ENCODE data around the gene CCDC174. TPM values are rescaled to one million over a fixed set of nuclear protein-coding genes. Genes with fewer than 3 reads are reported as not detected.
A peak's percentile ranks its signal among the peaks of the same experiment; 100 is the strongest.

CCDC174 gene
- total RNA-seq, 2 donors from 2014 or later = 18.7 to 20.1 TPM

DNA sequence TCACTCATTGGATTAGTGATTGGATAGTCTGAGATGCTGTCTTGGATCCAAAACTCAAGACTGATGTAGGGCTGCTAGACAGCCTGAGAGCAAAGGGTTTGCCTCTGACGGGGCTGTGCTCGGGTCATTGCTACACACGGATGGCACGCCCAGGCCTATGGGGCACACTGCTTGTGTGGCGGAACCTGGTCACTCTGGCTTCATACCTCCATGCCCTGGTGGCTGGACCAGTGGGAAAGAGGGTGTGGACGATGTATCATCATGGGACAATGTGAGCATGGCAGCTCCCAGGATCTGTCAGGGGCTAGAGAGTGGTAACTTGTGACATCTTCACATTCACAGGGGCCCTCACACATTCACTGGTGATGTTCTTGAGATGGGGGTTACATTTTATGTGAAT lies 18.1 kb upstream of the CCDC174 start:
- no peak overlapping the region for H3K4me3 ChIP-seq (ENCODE audit: low read length)
- H3K9me3 ChIP-seq (ENCODE audit: control insufficient read depth, low read length) = peaks cover 8% of the 10 kb centered on the region
- peaks cover 37% of the 10 kb centered on the region for H3K27me3 Mint-ChIP-seq (ENCODE audit: insufficient read depth)
- H3K4me1 ChIP-seq (ENCODE audit: control insufficient read depth, insufficient read depth, low read length) = peaks cover 6% of the 10 kb centered on the region
- H3K9me3 Mint-ChIP-seq = peaks cover 4% of the 10 kb centered on the region
- no peak overlapping the region for H3K27ac ChIP-seq (ENCODE audit: low read depth, low read length)
- H3K4me1 Mint-ChIP-seq = peaks cover 3% of the 10 kb centered on the region
- DNase-seq = peak; percentile 41
- H3K27me3 ChIP-seq (ENCODE audit: control insufficient read depth, insufficient read depth, low read length, poor library complexity, severe bottlenecking) = peaks cover 23% of the 10 kb centered on the region
- TF ChIP-seq CTCF (conservative IDR thresholded peaks at IDR 0.05) = no peak
- H3K27ac Mint-ChIP-seq = no peak overlapping the region
- WGBS, 2 experiments (ENCODE audit: insufficient coverage in 1 of 2, insufficient read length in 1 of 2) = 94 to 96% methylated on average over 5 to 6 of the region's 6 CpGs
- no peaks in the 10 kb centered on the region for H3K36me3 ChIP-seq (ENCODE audit: control insufficient read depth, insufficient read depth, low read length)
- H3K4me3 Mint-ChIP-seq = no peak overlapping the region
- no peak overlapping the region for H3K9ac ChIP-seq (ENCODE audit: extremely low read depth, low read length, poor library complexity, severe bottlenecking)
- no peaks in the 10 kb centered on the region for H3K36me3 Mint-ChIP-seq (ENCODE audit: low read depth)

DNA sequence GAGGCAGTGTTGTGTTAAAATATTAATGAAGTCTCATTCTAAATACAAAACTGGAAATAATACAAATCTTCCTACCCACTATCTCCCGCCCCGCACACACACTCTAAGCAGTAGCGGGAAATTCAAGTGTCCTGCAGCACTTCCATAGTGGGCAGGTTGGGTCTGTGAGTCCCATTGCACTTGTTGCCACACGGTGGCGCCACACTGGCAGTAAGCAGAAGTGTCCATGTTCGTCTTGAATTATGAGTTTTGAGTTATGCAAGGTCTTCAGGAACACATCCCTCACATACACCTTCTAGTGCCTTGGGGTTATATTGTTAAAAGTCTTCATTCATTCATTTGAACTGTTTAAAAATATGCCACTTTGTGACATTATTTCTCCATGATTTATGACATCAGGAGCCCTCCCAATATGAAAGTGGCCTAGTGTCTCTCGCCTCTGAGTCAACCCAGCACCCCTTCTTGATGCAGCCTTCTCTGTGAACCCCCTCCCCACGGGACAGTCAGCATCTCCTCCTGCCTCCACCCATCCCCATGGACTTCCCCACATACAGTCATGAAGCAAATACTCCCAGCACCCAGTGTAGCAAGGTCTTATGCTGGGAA lies 17.6 kb upstream of the CCDC174 start:
- H3K4me1 Mint-ChIP-seq = peaks cover 3% of the 10 kb centered on the region
- TF ChIP-seq CTCF (conservative IDR thresholded peaks at IDR 0.05) = peak; percentile 95
- no peaks in the 10 kb centered on the region for H3K36me3 Mint-ChIP-seq (ENCODE audit: low read depth)
- Histone ChIP-seq H3K4me3 (ENCODE audit: low read length) (no peak overlapping the region), H3K36me3 (ENCODE audit: control insufficient read depth, insufficient read depth, low read length) (no peaks in the 10 kb centered on the region), H3K27me3 (ENCODE audit: control insufficient read depth, insufficient read depth, low read length, poor library complexity, severe bottlenecking) (peaks cover 26% of the 10 kb centered on the region), H3K9me3 (ENCODE audit: control insufficient read depth, low read length) (peaks cover 3% of the 10 kb centered on the region), H3K27ac (ENCODE audit: low read depth, low read length) (no peak overlapping the region), H3K4me1 (ENCODE audit: control insufficient read depth, insufficient read depth, low read length) (peaks cover 6% of the 10 kb centered on the region), H3K9ac (ENCODE audit: extremely low read depth, low read length, poor library complexity, severe bottlenecking) (no peak overlapping the region)
- no peak overlapping the region for H3K4me3 Mint-ChIP-seq
- peaks cover 41% of the 10 kb centered on the region for H3K27me3 Mint-ChIP-seq (ENCODE audit: insufficient read depth)
- no peaks in the 10 kb centered on the region for H3K9me3 Mint-ChIP-seq
- peak; percentile 75 for DNase-seq
- H3K27ac Mint-ChIP-seq = no peak overlapping the region
- WGBS, 2 experiments (ENCODE audit: insufficient coverage in 1 of 2, insufficient read length in 1 of 2) = 36 to 57% methylated on average over 5 to 8 of the region's 8 CpGs

DNA sequence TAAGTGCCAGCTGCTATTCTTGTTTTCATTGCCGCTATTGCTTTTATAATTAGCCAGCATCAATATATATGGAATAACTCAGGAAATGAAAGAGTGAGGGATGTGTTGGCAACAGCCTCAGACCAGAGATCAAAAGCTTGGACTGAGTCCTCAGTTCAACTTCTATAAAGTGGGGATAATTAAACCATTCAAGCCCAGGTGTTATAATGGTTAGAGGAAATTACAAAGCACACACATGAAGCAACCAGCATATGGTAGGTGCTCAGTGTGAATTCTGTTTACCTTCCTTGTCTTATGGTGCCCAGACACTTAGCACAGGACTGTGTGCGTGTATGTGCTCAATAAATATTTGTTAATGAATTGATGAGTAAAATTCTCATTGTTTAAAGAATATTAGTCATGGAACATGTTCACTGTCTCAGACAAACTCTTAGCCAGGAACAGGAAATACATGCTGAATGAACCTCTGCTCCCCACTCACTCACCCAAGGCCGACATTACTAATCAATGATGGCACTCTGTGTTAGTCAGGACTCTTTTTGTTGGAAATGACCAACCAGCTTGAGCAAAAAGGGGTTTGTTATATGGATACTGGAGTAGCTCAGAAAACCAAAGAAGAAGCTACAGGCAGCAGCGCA lies 16.7 kb upstream of the CCDC174 start:
- no peaks in the 10 kb centered on the region for H3K36me3 Mint-ChIP-seq (ENCODE audit: low read depth)
- Histone ChIP-seq H3K36me3 (ENCODE audit: control insufficient read depth, insufficient read depth, low read length) (no peaks in the 10 kb centered on the region), H3K9ac (ENCODE audit: extremely low read depth, low read length, poor library complexity, severe bottlenecking) (no peak overlapping the region), H3K27ac (ENCODE audit: low read depth, low read length) (no peak overlapping the region), H3K4me3 (ENCODE audit: low read length) (no peak overlapping the region), H3K4me1 (ENCODE audit: control insufficient read depth, insufficient read depth, low read length) (peaks cover 6% of the 10 kb centered on the region), H3K9me3 (ENCODE audit: control insufficient read depth, low read length) (no peaks in the 10 kb centered on the region), H3K27me3 (ENCODE audit: control insufficient read depth, insufficient read depth, low read length, poor library complexity, severe bottlenecking) (peaks cover 31% of the 10 kb centered on the region)
- peaks cover 3% of the 10 kb centered on the region for H3K4me1 Mint-ChIP-seq
- TF ChIP-seq CTCF (conservative IDR thresholded peaks at IDR 0.05) = no peak
- no peak for DNase-seq
- 90 to 92% methylated on average over 1 to 4 of the region's 4 CpGs for WGBS, 2 experiments (ENCODE audit: insufficient coverage in 1 of 2, insufficient read length in 1 of 2)
- no peaks in the 10 kb centered on the region for H3K9me3 Mint-ChIP-seq
- H3K4me3 Mint-ChIP-seq = no peak overlapping the region
- H3K27ac Mint-ChIP-seq = no peak overlapping the region
- H3K27me3 Mint-ChIP-seq (ENCODE audit: insufficient read depth) = peaks cover 50% of the 10 kb centered on the region

All from endodermal cell (in vitro differentiated cells).